M059J (cell line): ENCODE data around the gene POLR1B. TPM values are rescaled to one million over a fixed set of nuclear protein-coding genes. Genes with fewer than 3 reads are reported as not detected.
"Not testable (repeated sequence)": the region's sequence is repeated elsewhere in the genome, so short reads cannot be mapped to it uniquely, and the experiment has no call there.

ENCODE experiments used
- DNase-seq: peaks from one replicate; pipeline ENCODE4 v3.0.0-alpha.2; 2012; ENCODE audit warnings: low read depth
- total RNA-seq: library from RNA; depleted of rRNA; stranded (reverse); fragments of >200 nt; shearing (Covaris generic); gene quantifications from 2 replicates; pipeline ENCODE4 v1.2.3, GENCODE V29; 2014

POLR1B gene
- total RNA-seq, 1 experiment from 2014 or later = 11.9 TPM

- DNase-seq = no peak
Measured at GRCh38 chr2:112540906-112541305, 1.4 kb upstream of the POLR1B start.

- DNase-seq = peak; percentile 0
Measured at GRCh38 chr2:112541315-112542122, 746 bp upstream of the POLR1B start.

GRCh38 chr2:112542984-112543661 lies 858 bp downstream of the POLR1B start:
- DNase-seq = peak; percentile 50

GRCh38 chr2:112547333-112547732 lies 5.1 kb downstream of the POLR1B start:
- DNase-seq = no peak

GRCh38 chr2:112548980-112549379 lies 6.7 kb downstream of the POLR1B start:
- DNase-seq = no peak

GRCh38 chr2:112566104-112566503 lies 23.8 kb downstream of the POLR1B start:
- no peak for DNase-seq

- not testable (repeated sequence) for DNase-seq
Measured at GRCh38 chr2:112566508-112566907, 24.2 kb downstream of the POLR1B start.

- DNase-seq = no peak
Measured at GRCh38 chr2:112572005-112572404, 29.7 kb downstream of the POLR1B start.

- DNase-seq = peak; percentile 18
Measured at GRCh38 chr2:112577756-112578155, 35.5 kb downstream of the POLR1B start.

- peak; percentile 84 for DNase-seq
Measured at GRCh38 chr2:112579241-112579640, 37.0 kb downstream of the POLR1B start.

- DNase-seq = no peak
Measured at GRCh38 chr2:112580084-112580483, 37.8 kb downstream of the POLR1B start.

- peak; percentile 70 for DNase-seq
Measured at GRCh38 chr2:112582314-112582746, 40.1 kb downstream of the POLR1B start.

GRCh38 chr2:112583497-112584133 lies 41.4 kb downstream of the POLR1B start:
- DNase-seq = peak; percentile 64

- DNase-seq = peak; percentile 97
Measured at GRCh38 chr2:112584134-112584890, 42.0 kb downstream of the POLR1B start, which contains the start of gene CHCHD5. Gene CHCHD5 (plus strand): TSS chr2:112584609. CDS start chr2:112584648, 39 bp downstream.

- no peak for DNase-seq
Measured at GRCh38 chr2:112584891-112585250, 42.6 kb downstream of the POLR1B start.

GRCh38 chr2:112585400-112585799 lies 43.1 kb downstream of the POLR1B start:
- no peak for DNase-seq

- no peak for DNase-seq
Measured at GRCh38 chr2:112585873-112586464, 43.7 kb downstream of the POLR1B start.

- DNase-seq = no peak
Measured at GRCh38 chr2:112588611-112589045, 46.4 kb downstream of the POLR1B start.

- no peak for DNase-seq
Measured at GRCh38 chr2:112591413-112591812, 49.1 kb downstream of the POLR1B start.

- no peak for DNase-seq
Measured at GRCh38 chr2:112593736-112594135, 51.5 kb downstream of the POLR1B start.
